Endothelial cell of umbilical vein (primary cell): ENCODE measurements around the gene GPR61. TPM values are rescaled to one million over a fixed set of nuclear protein-coding genes. Genes with fewer than 3 reads are reported as not detected.
A peak's percentile ranks its signal among the peaks of the same experiment; 100 is the strongest.

Experiments used
- BruUV-seq: library from RNA; stranded (reverse); fragments of 400-500 nt; replicated peaks from 2 replicates; lab custom pipeline; 2021; lab: Mats Ljungman, UMichigan
- CTCF ChIA-PET: fragments of 300-600, 350-600 bp; sonication (Branson Sonifier 250); formaldehyde crosslinking; loops from one replicate; lab custom pipeline; 2021; ENCODE audit warnings: antibody characterized with exemption, inconsistent platforms; lab: Charles Lee
- POLR2A ChIA-PET: fragments of 300-600, 350-600 bp; sonication (Branson Sonifier 250); formaldehyde crosslinking; loops from one replicate; lab custom pipeline; 2021; ENCODE audit warnings: antibody characterized with exemption, inconsistent platforms; lab: Charles Lee
- DNase-seq: peaks from one replicate; pipeline ENCODE4 v3.0.0-alpha.2; 2011; ENCODE audit warnings: low read depth, low spot score
- FAIRE-seq: peaks from 2 replicates; lab custom pipeline; 2011; peaks lifted over from hg19 to GRCh38; lab: Jason Lieb, UNC
- H2AFZ ChIP-seq: 2 replicates; pipeline ENCODE4 v1.6.0; 2012; ENCODE audit warnings: low read depth, low read length, control low read depth, inconsistent platforms
- H3K27ac ChIP-seq: 2 replicates; pipeline ENCODE4 v1.5.1; 2011; ENCODE audit warnings: low read depth, mild to moderate bottlenecking, control low read depth, low read length, moderate library complexity; ENCODE audit not compliant: insufficient read depth
- H3K27me3 ChIP-seq, 2 experiments: 2 replicates each; pipeline versions ENCODE4 v1.6.0 to v1.6.1; 2011; ENCODE audit warnings: low read length in 2 of 2, mixed read lengths in 1 of 2; ENCODE audit not compliant: control insufficient read depth in 2 of 2, insufficient read depth in 2 of 2
- H3K36me3 ChIP-seq, 2 experiments: 2 replicates in 1 of 2; 3 replicates in 1 of 2; pipeline ENCODE4 v1.5.1; 2011; ENCODE audit warnings: low read length in 2 of 2, mild to moderate bottlenecking in 1 of 2, moderate library complexity in 1 of 2; ENCODE audit not compliant: control insufficient read depth in 2 of 2, insufficient read depth in 2 of 2; ENCODE audit errors: extremely low read depth in 1 of 2
- H3K4me1 ChIP-seq: 3 replicates; pipeline ENCODE4 v1.5.1; 2011; ENCODE audit warnings: mild to moderate bottlenecking, low read length; ENCODE audit not compliant: control insufficient read depth, insufficient read depth; ENCODE audit errors: extremely low read depth
- H3K4me2 ChIP-seq: 2 replicates; pipeline ENCODE4 v1.6.1; 2011; ENCODE audit warnings: low read length, control low read depth, mixed read lengths; ENCODE audit not compliant: insufficient read depth
- H3K4me3 ChIP-seq, 3 experiments: fragments of 200-600 bp in 1 of 3; sonication (generic), shearing (Covaris generic) in 1 of 3; replicated peaks in 1 of 3; 2 replicates each; pipeline ENCODE4 v1.5.1; 2011 to 2016; ENCODE audit warnings: control low read depth in 3 of 3, low read length in 3 of 3, mild to moderate bottlenecking in 2 of 3, inconsistent platforms in 1 of 3, low read depth in 1 of 3, moderate library complexity in 1 of 3; ENCODE audit not compliant: insufficient read depth in 1 of 3
- H3K79me2 ChIP-seq: 2 replicates; pipeline ENCODE4 v1.6.0; 2012; ENCODE audit warnings: low read length, inconsistent platforms; ENCODE audit not compliant: control insufficient read depth, insufficient read depth
- H3K9ac ChIP-seq: replicated peaks from 2 replicates; pipeline ENCODE3; 2011; ENCODE audit warnings: low read length, control low read depth; ENCODE audit not compliant: insufficient read depth; ENCODE audit errors: extremely low read depth
- H3K9me1 ChIP-seq: replicated peaks from 3 replicates; pipeline ENCODE4 v1.6.0; 2011; ENCODE audit warnings: mild to moderate bottlenecking, low read length; ENCODE audit not compliant: control insufficient read depth, insufficient read depth; ENCODE audit errors: extremely low read depth
- H3K9me3 ChIP-seq: replicated peaks from 2 replicates; pipeline ENCODE4 v1.5.1; 2012; ENCODE audit warnings: low read length, inconsistent platforms; ENCODE audit not compliant: control insufficient read depth, insufficient read depth
- H4K20me1 ChIP-seq: replicated peaks from 2 replicates; pipeline ENCODE3; 2011; ENCODE audit warnings: mild to moderate bottlenecking, low read length; ENCODE audit not compliant: control insufficient read depth, insufficient read depth; ENCODE audit errors: extremely low read depth
- CTCF ChIP-seq, 2 donors: IDR thresholded peaks; 1 replicate in 1 of 2; 2 replicates in 1 of 2; pipeline ENCODE4 v1.5.1; 2011; ENCODE audit warnings: low read length in 2 of 2, mild to moderate bottlenecking in 2 of 2, moderate library complexity in 2 of 2, control low read depth in 1 of 2, inconsistent platforms in 1 of 2, low read depth in 1 of 2; ENCODE audit not compliant: insufficient read depth in 1 of 2; ENCODE audit errors: extremely low read depth in 1 of 2
- EZH2 ChIP-seq: IDR thresholded peaks from 2 replicates; pipeline ENCODE4 v1.6.1; 2012; ENCODE audit warnings: borderline replicate concordance, low read depth, mild to moderate bottlenecking, moderate library complexity, low read length, inconsistent platforms; ENCODE audit not compliant: severe bottlenecking
- FOS ChIP-seq: IDR thresholded peaks from 2 replicates; pipeline ENCODE4 v1.6.1; 2011; ENCODE audit warnings: mild to moderate bottlenecking, low read length, moderate library complexity, borderline replicate concordance; ENCODE audit not compliant: insufficient read depth
- JUN ChIP-seq: IDR thresholded peaks from 2 replicates; pipeline ENCODE4 v1.6.1; 2011; ENCODE audit warnings: borderline replicate concordance, low read depth; ENCODE audit not compliant: insufficient read length, insufficient read depth
- MAX ChIP-seq: IDR thresholded peaks from 2 replicates; pipeline ENCODE4 v1.6.1; 2011; ENCODE audit not compliant: insufficient read depth, insufficient read length
- MYC ChIP-seq: IDR thresholded peaks from one replicate; pipeline ENCODE4 v1.6.1; 2011; ENCODE audit warnings: mild to moderate bottlenecking, low read depth, low read length
- POLR2A ChIP-seq: IDR thresholded peaks from 2 replicates; pipeline ENCODE4 v1.6.1; 2012; ENCODE audit warnings: low read depth, mild to moderate bottlenecking, control low read depth, low read length
- POLR2AphosphoS5 ChIP-seq: IDR thresholded peaks from 2 replicates; pipeline ENCODE4 v1.6.1; 2012; ENCODE audit warnings: low read depth, mild to moderate bottlenecking, control low read depth, low read length, moderate library complexity; ENCODE audit not compliant: insufficient read depth
- dilution Hi-C: fragments of 300-500 bp; cut with MboI; formaldehyde crosslinking; loops from one replicate; pipeline ENCODE4 v1.15.0; 2019; ENCODE audit warnings: low sequenced_read_pairs; ENCODE audit not compliant: extremely low pct_ligation_motif_present
- intact Hi-C: fragments of 100-400 bp; cut with micrococcal nuclease; formaldehyde crosslinking; loops from one replicate; pipeline ENCODE4 v1.10.0; 2022
- polyA plus RNA-seq, 4 experiments: library from polyadenylated mRNA; depleted of rRNA in 3 of 4; stranded (reverse) in 3 of 4; unstranded in 1 of 4; fragments of >200 nt; gene quantifications; 2 replicates each; pipeline versions ENCODE4 v1.2.1 to v1.2.3, GENCODE V29; 2011 to 2012; ENCODE audit warnings: missing spikeins in 1 of 4
- total RNA-seq: library from RNA; stranded (reverse); gene quantifications from 2 replicates; pipeline ENCODE4 v1.2.3, GENCODE V29; 2021

Gene GPR61
- total and polyA plus RNA-seq, 2 donors (not counting 3 experiments of a cell fraction or from before 2014, with no cell fraction given), result not detected

GRCh38 chr1:109493805-109494539 is 45.7 kb upstream of the GPR61 start, which contains the start of gene CYB561D1:
TSS of gene CYB561D1 (plus strand) at chr1:109494094. CDS start at chr1:109494140, 46 bp downstream.
- ChIA-PET POLR2A (interaction anchor here (1.4 kb wide), 1 partner anchor 10 kb away, joined by 3 read pairs; the partner anchor contains the start of gene ATXN7L2), CTCF (interaction anchor here (0.7 to 23.0 kb wide), 7 partner anchors 9 to 68 kb away, joined by 3 to 955 read pairs (median 10); partner anchors contain the start of genes AMIGO1, ATXN7L2, GPR61 and PSMA5)
- H3K4me3 ChIP-seq, result peak within 1 kb of the TSS; percentile 79 to 94 (median 80)
- intact Hi-C loops (loop anchor here (1.0 kb wide), 2 partner anchors 11 to 39 kb away; partner anchors contain the start of gene ATXN7L2), dilution Hi-C loops (no loop called here)
- peaks cover 0 to 9% of the 10 kb centered on the region in 2 experiments for H3K36me3 ChIP-seq
- no peaks in the 10 kb centered on the region for H3K9me3 ChIP-seq
- no TSS peak for BruUV-seq
- FAIRE-seq (peak; percentile 80), DNase-seq (peak; percentile 91)
- H4K20me1 ChIP-seq, result no peaks in the 10 kb centered on the region
- H3K4me1 ChIP-seq, result peaks cover 18% of the 10 kb centered on the region
- TF ChIP-seq EZH2, result no peak
- TF ChIP-seq CTCF (IDR thresholded peaks at IDR 0.05; ENCODE audit: extremely low read depth in 1 of 2, insufficient read depth in 1 of 2, low read depth in 1 of 2, low read length in 2 of 2), result peak; percentile 98 to 99
- no peak for TF ChIP-seq MYC
- peak; percentile 78 for TF ChIP-seq POLR2AphosphoS5
- no peak for TF ChIP-seq FOS
- no peak for TF ChIP-seq MAX
- TF ChIP-seq POLR2A, result peak; percentile 76
- TF ChIP-seq JUN, result no peak
- H3K9ac ChIP-seq, result peak within 1 kb of the TSS; percentile 68
- H2AFZ ChIP-seq, result peak within 1 kb of the TSS; percentile 93
- H3K27me3 ChIP-seq, result no peaks in the 10 kb centered on the region
- peak within 1 kb of the TSS; percentile 42 for H3K27ac ChIP-seq
- peak within 1 kb of the TSS; percentile 58 for H3K4me2 ChIP-seq
- H3K79me2 ChIP-seq, result peaks cover under 1% of the 10 kb centered on the region
- H3K9me1 ChIP-seq, result no peaks in the 10 kb centered on the region
